AG09309 (cell line): ENCODE data around the gene ALDOC.

ENCODE experiments used
- DNase-seq: peaks from one replicate; pipeline ENCODE4 v3.0.0-alpha.2; 2010; ENCODE audit warnings: low read depth
- H3K4me3 ChIP-seq: 2 replicates; pipeline ENCODE4 v1.5.1; 2011; ENCODE audit warnings: mild to moderate bottlenecking, low read depth, low read length, moderate library complexity; ENCODE audit not compliant: control insufficient read depth
- TF ChIP-seq, protein P1 (sequence below): IDR thresholded peaks from 2 replicates; pipeline ENCODE4 v1.5.1; 2011; ENCODE audit warnings: mild to moderate bottlenecking, low read depth, low read length, inconsistent platforms; ENCODE audit not compliant: insufficient read depth, control insufficient read depth; ENCODE audit errors: missing control alignments

Gene ALDOC

DNA sequence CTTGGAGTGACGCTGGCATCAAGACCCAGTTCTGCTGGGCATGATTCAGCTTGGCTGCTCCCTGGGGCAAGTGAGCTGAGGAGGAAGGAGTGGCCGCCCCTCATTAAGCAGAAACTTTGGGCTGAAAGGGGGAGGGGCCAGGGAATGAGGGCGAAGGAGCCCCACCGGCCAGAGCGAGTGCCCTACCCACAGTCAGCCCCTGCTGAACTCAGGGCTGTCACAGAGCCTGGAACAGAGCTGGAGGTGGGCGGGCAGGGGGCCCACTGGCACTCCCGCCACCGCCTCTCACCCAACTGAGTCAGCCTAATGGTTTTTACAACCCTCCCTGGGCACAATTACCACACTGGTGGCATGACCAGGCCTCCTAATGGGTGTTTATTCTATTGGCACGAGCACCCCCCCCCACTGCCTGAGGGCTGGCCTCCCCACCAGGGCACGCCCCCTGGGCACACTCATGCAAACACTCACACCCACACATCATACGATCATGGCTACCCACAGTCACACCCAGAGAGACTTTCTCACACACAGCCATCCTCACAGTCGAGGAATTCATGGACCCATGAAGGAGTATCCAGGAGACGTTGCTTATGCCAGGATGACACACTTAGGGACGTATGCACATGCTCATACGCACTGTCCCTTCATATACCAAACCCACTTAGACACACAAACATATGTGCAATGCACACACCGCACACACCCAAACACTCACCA, 43.4 kb downstream of the ALDOC start:
- no peak for DNase-seq
- no peak overlapping the region for H3K4me3 ChIP-seq
- TF ChIP-seq, protein P1, sequence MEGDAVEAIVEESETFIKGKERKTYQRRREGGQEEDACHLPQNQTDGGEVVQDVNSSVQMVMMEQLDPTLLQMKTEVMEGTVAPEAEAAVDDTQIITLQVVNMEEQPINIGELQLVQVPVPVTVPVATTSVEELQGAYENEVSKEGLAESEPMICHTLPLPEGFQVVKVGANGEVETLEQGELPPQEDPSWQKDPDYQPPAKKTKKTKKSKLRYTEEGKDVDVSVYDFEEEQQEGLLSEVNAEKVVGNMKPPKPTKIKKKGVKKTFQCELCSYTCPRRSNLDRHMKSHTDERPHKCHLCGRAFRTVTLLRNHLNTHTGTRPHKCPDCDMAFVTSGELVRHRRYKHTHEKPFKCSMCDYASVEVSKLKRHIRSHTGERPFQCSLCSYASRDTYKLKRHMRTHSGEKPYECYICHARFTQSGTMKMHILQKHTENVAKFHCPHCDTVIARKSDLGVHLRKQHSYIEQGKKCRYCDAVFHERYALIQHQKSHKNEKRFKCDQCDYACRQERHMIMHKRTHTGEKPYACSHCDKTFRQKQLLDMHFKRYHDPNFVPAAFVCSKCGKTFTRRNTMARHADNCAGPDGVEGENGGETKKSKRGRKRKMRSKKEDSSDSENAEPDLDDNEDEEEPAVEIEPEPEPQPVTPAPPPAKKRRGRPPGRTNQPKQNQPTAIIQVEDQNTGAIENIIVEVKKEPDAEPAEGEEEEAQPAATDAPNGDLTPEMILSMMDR: no peak

DNA sequence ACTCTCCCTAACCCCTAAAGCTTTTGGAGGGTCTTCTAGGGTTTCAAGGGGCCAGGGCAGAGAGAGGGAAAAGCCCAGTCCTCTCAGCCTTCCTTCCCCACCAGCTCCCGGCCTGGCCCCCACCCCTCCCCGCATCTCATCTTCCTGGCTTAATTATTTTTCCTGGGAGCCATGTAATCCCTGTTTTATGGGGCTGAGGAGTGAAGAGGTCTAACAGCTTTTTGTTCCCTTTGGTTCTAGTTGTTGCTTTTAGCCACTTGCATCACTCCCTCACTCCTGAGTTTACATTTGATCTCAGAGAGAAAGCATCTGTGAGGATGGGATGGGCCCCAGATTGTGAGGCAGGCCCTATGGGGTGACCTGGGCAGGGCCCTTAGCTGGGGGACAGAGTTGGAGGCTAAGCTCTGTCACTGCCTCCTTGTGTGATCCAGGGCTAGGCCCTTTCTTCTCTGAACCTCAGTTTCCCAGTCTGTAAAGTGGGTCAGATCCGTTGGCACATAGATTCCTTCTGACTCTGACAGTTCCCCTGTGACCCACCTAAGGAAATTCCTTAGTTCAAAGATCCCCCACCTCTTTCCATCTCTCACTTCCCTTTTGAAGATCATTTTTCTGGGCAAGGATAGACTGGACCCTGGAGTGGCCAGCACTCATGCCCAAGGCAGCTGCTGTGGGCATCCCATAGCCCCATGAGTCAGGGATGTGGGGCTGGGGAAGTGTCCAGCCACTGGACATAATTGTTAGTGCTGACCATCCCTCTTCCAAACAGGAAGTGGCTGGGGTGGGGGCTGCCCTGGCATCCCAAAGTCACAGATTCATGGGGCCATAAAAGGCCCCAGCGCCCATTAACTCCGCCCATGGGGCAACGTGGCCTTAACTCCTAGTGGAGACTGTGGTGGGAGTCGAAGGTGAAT, 44.4 kb downstream of the ALDOC start:
- no peak overlapping the region for H3K4me3 ChIP-seq
- DNase-seq: no peak
- TF ChIP-seq, protein P1: no peak

DNA sequence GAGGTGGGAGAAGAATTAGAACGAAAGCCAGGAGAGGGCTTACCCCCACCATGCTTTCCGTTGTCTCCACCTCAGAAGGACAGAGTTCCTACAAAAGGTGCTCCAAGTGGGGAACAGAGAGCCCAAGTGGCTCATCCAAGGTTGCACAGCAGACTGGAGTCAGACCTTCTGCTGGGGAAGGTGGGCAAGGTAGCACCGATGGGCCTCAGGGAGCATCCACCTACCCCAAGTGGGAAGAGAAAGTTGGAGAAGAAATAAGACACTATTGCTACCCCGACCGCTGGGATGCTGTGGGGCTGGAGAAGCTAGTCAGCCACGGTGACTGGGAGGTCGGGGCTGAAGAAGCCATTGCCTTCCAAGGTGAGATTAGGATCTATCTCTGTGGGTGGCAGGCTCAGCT, 45.8 kb downstream of the ALDOC start:
- TF ChIP-seq, protein P1: no peak

DNA sequence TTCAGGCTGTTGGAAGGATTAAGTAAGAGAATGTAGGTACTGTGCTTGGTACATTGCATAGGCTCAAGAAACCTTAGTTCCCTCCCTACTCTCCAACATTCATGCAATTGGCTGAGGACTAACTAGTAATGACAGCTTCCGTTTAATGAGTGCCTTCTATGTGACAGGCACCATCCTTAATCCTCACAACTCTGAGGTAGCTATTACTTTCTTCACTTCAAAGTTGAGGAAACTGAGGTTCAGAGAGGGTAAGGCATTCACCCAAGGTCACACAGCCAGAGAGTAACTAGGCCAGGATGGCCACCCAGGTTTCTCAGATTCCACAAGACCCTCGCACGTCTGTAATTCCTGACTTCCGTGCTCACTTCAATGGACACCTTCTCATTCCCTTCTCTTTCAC, 46.4 kb downstream of the ALDOC start:
- no peak for DNase-seq
- H3K4me3 ChIP-seq: no peak overlapping the region
- TF ChIP-seq, protein P1: no peak

More for the DNA sequence above, 45.8 kb downstream of the ALDOC start:
- no peak for DNase-seq
- no peak overlapping the region for H3K4me3 ChIP-seq

DNA sequence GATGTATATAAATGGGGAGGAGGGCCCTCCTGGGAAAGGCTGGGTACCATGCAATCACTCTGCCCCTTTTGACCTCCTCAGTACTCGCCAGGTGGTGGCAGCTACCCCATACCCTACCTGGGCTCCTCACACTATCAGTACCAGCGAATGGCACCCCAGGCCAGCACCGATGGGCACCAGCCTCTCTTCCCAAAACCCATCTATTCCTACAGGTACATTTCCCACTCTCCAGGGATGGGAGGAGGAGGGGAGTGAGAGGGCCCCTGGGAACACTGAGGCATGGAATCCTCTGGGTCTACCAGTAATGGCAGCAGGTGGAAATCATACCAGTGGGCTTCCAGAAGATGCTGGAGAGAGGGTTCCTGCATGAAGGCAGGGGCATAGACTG, 47.7 kb downstream of the ALDOC start:
- TF ChIP-seq, protein P1: no peak
- no peak for DNase-seq

DNA sequence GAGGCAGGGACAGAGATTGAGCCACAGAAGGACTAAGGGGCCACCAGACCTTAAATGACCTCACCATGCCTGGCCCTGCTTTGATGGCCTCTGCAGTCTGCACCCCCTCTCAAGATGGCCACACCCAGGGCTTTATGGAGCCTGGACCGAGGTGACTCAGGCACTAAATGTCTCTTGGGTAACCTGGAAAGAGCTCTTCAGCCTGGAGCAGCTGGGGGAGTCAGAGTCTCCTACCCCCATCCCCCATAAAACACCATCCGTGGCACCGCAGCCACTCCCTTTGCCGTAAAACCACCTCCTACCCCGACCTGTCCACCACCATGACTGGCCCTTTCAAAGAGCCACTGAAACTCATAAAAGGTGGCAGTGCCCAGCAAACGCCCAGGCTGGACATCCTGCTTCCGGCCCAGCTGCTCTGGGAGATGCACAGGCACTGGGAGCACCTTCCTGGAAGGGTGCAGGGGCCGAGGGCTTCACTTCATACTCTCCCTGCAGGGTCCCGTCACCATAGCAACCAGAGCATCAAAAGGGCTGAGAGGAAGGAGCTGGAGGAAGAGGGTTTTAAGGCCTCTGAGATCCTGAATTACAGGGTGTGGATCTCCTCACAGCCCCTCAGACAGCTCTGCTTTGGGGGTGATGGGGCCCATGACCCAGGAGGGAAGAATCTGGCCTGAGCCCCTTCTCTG, 48.2 kb downstream of the ALDOC start:
- TF ChIP-seq, protein P1: no peak
- DNase-seq: no peak
- H3K4me3 ChIP-seq: no peak overlapping the region

More for the DNA sequence above, 47.7 kb downstream of the ALDOC start:
- H3K4me3 ChIP-seq: no peak overlapping the region
